ENCODE results near the gene CHIC1.
"Not testable (repeated sequence)": the region's sequence is repeated elsewhere in the genome, so short reads cannot be mapped to it uniquely, and the experiment has no call there.

Gene CHIC1

GRCh38 chrX:73562984-73563737 lies at the start of gene CHIC1:
TSS of gene CHIC1 (plus strand) at chrX:73563197. CDS start at chrX:73563285, 88 bp downstream.
- peak; percentile 27 to 33 for DNase-seq (ENCODE audit: low read depth in 2 of 2)

GRCh38 chrX:73522823-73523222 lies 40.2 kb upstream of the CHIC1 start:
- not testable (repeated sequence) for DNase-seq (ENCODE audit: low read depth in 2 of 2)

GRCh38 chrX:73524906-73525305 lies 38.1 kb upstream of the CHIC1 start:
- DNase-seq (ENCODE audit: low read depth in 2 of 2) = no peak

GRCh38 chrX:73525928-73526690 lies 36.9 kb upstream of the CHIC1 start:
- no peak for DNase-seq (ENCODE audit: low read depth in 2 of 2)

- not testable (repeated sequence) for DNase-seq (ENCODE audit: low read depth in 2 of 2)
Observed at GRCh38 chrX:73531655-73532054, 31.3 kb upstream of the CHIC1 start.

- no peak for DNase-seq (ENCODE audit: low read depth in 2 of 2)
Observed at GRCh38 chrX:73556159-73556558, 6.8 kb upstream of the CHIC1 start.

- DNase-seq (ENCODE audit: low read depth in 2 of 2) = no peak
Observed at GRCh38 chrX:73561801-73562200, 1.2 kb upstream of the CHIC1 start.

GRCh38 chrX:73562458-73562857 lies 539 bp upstream of the CHIC1 start:
- DNase-seq (ENCODE audit: low read depth in 2 of 2) = no peak

- DNase-seq (ENCODE audit: low read depth in 2 of 2) = no peak
Observed at GRCh38 chrX:73563738-73564068, 706 bp downstream of the CHIC1 start.

GRCh38 chrX:73577361-73577760 lies 14.4 kb downstream of the CHIC1 start:
- no peak for DNase-seq (ENCODE audit: low read depth in 2 of 2)

GRCh38 chrX:73581002-73581628 lies 18.1 kb downstream of the CHIC1 start:
- no peak for DNase-seq (ENCODE audit: low read depth in 2 of 2)

GRCh38 chrX:73597758-73598157 lies 34.8 kb downstream of the CHIC1 start:
- DNase-seq (ENCODE audit: low read depth in 2 of 2) = not testable (repeated sequence)

GRCh38 chrX:73615022-73615421 lies 52.0 kb downstream of the CHIC1 start:
- DNase-seq (ENCODE audit: low read depth in 2 of 2) = no peak

- DNase-seq (ENCODE audit: low read depth in 2 of 2) = not testable (repeated sequence)
Observed at GRCh38 chrX:73641669-73642068, 78.7 kb downstream of the CHIC1 start.

GRCh38 chrX:73647212-73647611 lies 84.2 kb downstream of the CHIC1 start:
- DNase-seq (ENCODE audit: low read depth in 2 of 2) = no peak

GRCh38 chrX:73647632-73648322 lies 84.8 kb downstream of the CHIC1 start:
- no peak for DNase-seq (ENCODE audit: low read depth in 2 of 2)

- not testable (repeated sequence) for DNase-seq (ENCODE audit: low read depth in 2 of 2)
Observed at GRCh38 chrX:73661322-73661721, 98.3 kb downstream of the CHIC1 start.

- no peak for DNase-seq (ENCODE audit: low read depth in 2 of 2)
Observed at GRCh38 chrX:73668779-73669178, 105.8 kb downstream of the CHIC1 start.

- no peak for DNase-seq (ENCODE audit: low read depth in 2 of 2)
Observed at GRCh38 chrX:73681408-73681807, 118.4 kb downstream of the CHIC1 start.

- no peak for DNase-seq (ENCODE audit: low read depth in 2 of 2)
Observed at GRCh38 chrX:73683236-73683859, 120.4 kb downstream of the CHIC1 start.

GRCh38 chrX:73707014-73707413 lies 144.0 kb downstream of the CHIC1 start:
- not testable (repeated sequence) for DNase-seq (ENCODE audit: low read depth in 2 of 2)

- no peak for DNase-seq (ENCODE audit: low read depth in 2 of 2)
Observed at GRCh38 chrX:73728602-73729001, 165.6 kb downstream of the CHIC1 start.
